ENCODE data around the gene PPM1G. TPM values are rescaled to one million over a fixed set of nuclear protein-coding genes. Genes with fewer than 3 reads are reported as not detected.
"Not testable (repeated sequence)": the region's sequence is repeated elsewhere in the genome, so short reads cannot be mapped to it uniquely, and the experiment has no call there.

PPM1G gene, protein sequence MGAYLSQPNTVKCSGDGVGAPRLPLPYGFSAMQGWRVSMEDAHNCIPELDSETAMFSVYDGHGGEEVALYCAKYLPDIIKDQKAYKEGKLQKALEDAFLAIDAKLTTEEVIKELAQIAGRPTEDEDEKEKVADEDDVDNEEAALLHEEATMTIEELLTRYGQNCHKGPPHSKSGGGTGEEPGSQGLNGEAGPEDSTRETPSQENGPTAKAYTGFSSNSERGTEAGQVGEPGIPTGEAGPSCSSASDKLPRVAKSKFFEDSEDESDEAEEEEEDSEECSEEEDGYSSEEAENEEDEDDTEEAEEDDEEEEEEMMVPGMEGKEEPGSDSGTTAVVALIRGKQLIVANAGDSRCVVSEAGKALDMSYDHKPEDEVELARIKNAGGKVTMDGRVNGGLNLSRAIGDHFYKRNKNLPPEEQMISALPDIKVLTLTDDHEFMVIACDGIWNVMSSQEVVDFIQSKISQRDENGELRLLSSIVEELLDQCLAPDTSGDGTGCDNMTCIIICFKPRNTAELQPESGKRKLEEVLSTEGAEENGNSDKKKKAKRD
- 72.0 and 81.7 TPM in 2 replicates for total RNA-seq (2014; rRNA removed; shearing (Covaris generic))

GRCh38 chr2:27409321-27410073 is at the start of gene PPM1G:
Gene PPM1G (minus strand): TSS chr2:27409591. CDS start chr2:27409422, 169 bp downstream.
- DNase-seq (ENCODE audit: low spot score) = peak; percentile 81

DNA sequence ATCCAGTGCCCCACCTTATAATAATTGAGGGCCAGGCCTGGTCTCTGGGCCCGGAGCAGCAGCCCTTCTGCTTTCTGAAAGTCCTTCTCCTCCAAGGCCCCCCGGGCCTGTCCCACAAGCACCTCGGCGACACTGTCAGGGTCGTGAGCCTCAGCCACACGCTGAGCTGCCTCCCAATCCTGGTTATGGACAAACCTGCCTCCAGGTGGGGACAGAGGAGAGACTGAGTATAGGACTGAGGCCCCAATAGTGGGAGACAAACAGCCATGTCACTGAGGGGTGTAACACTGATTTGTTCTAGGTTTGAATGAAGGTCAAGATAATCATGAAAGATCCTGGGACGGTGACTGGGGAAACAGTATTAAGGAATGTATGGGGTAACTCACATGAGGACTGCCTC is 44.6 kb upstream of the PPM1G start:
- no peak for DNase-seq (ENCODE audit: low spot score)

GRCh38 chr2:27451095-27451494 is 41.7 kb upstream of the PPM1G start:
- DNase-seq (ENCODE audit: low spot score) = no peak

DNA sequence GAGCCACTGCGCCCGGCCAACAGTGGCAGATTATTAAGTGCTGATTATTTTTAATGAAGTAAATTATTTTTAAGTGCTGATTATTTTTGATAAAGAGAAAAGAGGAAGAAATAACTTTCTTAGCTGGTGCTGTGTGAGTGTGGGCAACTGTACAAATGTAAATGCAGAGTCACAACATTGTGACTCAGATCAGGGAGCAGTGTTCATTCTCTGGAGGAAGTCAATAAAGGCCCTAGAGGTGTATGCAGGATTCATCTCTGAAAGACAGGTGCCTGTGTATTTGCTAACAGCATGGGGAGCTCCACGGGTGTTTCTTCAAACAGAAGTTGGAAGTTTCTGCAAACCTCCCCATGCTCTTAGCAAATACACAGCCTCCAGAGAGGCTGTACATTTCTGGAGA is 39.0 kb upstream of the PPM1G start:
- DNase-seq (ENCODE audit: low spot score) = no peak

- DNase-seq (ENCODE audit: low spot score) = no peak
Observed at GRCh38 chr2:27446057-27446456, 36.7 kb upstream of the PPM1G start.

DNA sequence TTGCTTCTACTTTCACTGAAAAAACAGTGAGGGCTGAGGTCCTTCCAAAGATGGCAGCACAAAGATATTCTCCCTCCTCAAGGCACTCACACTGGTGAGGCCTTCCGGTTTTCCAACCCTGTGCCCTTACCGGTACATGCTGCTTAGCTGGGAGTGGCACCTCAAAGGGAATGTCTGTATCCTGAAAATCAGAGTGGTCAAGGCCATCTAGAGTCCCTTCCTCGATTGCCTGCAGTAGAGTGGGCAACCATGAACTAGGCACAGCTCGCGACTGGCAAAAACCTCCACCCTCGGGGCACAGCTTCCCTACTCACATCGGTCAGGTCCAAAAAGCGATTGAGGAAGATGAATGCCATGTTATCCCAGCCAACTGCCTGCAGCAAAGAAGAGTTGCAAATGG is 36.2 kb upstream of the PPM1G start:
- DNase-seq (ENCODE audit: low spot score) = no peak

DNA sequence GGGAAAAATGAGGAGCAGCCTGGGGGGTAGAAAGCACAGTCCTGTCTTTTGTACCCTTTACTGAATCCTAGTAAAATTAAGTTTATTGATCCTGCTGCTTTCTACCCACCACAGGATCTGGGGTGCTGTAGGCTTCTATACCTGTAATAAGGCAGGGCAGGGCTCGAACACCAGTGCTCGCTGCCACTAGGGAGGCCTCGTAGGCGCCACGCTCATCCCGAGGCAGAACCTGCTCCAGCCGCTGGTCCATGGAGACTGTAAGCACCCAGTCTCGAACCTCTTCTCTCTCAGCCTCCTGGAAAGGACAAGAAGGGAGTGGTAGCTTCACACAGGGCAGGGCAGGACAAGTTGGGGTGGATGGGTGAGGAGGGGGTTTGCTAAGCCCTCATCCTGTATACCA is 35.8 kb upstream of the PPM1G start:
- DNase-seq (ENCODE audit: low spot score) = no peak

GRCh38 chr2:27442920-27443282 is 33.5 kb upstream of the PPM1G start:
- DNase-seq (ENCODE audit: low spot score) = no peak

DNA sequence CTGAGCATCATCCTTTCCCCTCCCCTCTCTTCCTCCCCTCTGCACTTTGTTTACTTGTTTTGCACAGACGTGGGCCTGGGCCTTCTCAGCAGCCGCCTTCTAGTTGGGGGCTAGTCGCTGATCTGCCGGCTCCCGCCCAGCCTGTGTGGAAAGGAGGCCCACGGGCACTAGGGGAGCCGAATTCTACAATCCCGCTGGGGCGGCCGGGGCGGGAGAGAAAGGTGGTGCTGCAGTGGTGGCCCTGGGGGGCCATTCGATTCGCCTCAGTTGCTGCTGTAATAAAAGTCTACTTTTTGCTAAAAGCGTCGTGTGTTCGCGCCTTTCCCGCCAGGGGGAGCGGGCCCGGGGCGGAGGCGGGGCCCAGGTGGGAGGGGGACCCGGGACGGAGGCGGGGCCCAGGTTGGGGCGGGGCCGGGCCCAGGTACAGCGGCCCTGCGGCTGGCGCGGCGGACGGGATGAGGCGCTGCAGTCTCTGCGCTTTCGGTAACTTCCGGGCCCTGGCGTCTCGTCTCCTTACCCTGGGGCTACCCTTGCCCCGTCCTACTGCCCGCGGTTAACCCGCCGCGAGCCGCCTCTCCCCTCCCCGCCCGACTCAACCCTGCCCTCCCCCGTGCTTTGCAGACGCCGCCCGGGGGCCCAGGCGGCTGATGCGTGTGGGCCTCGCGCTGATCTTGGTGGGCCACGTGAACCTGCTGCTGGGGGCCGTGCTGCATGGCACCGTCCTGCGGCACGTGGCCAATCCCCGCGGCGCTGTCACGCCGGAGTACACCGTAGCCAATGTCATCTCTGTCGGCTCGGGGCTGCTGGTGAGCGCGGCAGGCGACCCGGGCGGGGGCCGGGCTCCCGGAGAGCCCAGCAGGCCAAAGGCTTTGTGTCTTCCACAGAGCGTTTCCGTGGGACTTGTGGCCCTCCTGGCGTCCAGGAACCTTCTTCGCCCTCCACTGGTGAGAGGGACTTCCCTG is 32.8 kb upstream of the PPM1G start, which contains the start of gene KRTCAP3:
TSS of gene KRTCAP3 (plus strand) at position 424 of the 962 bp plus-strand sequence. CDS start at position 456, 32 bp downstream.
- no peak for DNase-seq (ENCODE audit: low spot score)

DNA sequence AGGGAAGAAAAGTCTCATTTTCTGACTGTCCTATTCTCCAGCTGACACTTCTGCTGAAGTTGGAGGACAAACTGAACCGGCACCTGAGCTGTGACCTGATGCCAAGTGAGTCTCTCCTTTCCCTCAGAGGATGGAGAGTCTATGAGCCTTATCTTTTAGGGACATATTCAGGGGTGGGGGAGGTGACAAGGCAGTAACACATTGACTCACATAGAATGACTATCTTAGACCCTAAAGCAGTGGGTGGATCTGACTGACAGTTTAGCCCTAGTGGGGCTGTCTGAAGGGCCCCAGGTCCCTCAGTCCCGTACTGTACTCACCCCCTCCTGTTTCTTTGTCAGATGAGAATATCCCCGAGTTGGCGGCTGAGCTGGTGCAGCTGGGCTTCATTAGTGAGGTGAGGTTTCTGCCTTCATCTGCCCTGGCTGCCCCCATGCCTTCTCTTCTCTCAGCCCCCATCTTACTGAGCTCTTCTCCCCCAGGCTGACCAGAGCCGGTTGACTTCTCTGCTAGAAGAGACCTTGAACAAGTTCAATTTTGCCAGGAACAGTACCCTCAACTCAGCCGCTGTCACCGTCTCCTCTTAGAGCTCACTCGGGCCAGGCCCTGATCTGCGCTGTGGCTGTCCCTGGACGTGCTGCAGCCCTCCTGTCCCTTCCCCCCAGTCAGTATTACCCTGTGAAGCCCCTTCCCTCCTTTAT is 32.0 kb upstream of the PPM1G start:
- no peak for DNase-seq (ENCODE audit: low spot score)

DNA sequence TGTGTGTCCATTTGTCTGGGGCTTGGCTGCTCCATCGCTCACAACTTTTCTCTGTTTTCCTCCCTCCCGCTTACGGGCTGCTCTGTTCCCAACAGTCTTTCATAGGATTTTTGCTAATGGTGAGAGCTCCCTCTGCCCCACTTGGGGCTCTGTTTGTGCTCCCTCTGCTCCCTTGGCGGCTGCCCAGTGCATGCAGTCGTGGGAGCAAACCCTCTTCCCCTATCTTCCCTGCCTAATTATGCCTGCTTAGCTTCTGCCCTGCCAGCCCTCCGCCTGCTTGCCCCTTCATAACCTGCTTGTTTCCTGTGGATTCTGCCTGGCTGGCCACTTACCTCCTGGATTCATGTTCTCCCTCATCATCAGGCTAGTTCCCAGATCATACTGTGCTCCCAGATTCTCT is 26.2 kb upstream of the PPM1G start:
- DNase-seq (ENCODE audit: low spot score) = no peak

DNA sequence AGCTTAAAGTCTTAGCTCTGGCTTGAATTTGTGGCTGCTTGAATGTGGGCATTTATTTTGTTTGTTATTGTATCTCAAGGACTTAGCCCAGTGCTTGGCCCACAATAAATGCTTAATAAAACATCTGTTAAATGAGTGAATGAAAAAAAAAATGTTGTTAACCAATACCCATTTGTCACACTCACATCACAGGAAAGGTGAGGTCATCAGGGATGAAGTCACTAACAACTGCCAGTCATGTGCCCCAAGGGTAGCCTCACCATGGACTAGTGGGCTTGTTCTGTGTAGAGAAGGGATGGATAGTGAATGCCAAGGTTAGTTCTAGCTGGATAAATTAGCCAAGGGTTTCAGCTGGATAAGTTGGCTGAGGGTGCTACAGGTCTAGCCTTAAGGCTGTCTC is 22.0 kb upstream of the PPM1G start:
- peak; percentile 22 for DNase-seq (ENCODE audit: low spot score)

DNA sequence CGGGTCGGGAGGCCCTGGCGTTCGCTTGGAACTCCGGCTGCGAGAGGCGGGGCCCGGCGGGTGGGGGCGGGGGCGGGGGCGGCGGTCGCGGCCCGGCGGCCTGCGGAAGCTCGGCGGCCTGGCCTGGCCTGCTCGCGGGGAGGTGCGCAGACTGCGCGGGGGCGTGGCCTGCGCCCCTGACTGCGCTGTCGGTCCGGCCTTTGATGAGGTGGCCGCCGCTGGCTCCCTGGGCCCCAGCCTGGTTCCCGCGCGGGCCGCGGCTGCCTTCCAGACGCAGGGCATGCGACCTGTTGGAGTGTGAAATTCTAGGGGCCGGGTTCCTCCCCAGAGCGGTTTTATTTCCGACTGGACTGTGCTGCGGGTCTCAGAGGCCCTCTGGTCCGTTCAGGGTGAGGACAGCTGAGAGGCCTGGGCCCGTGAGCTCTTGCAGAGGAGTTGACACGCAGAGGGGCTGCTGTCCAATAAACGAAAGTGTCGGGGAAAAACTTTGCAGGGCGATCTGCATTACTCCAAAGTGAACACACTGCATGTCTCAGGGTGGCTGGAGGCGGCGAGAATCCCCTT is 19.7 kb upstream of the PPM1G start:
- peak; percentile 71 for DNase-seq (ENCODE audit: low spot score)

GRCh38 chr2:27428213-27428977 is 19.0 kb upstream of the PPM1G start, which contains the start of gene NRBP1:
Gene NRBP1 (plus strand): TSS chr2:27428631. CDS start chr2:27433274, 4,643 bp downstream.
- DNase-seq (ENCODE audit: low spot score) = peak; percentile 52

- DNase-seq (ENCODE audit: low spot score) = no peak
Observed at GRCh38 chr2:27427863-27428212, 18.4 kb upstream of the PPM1G start.

DNA sequence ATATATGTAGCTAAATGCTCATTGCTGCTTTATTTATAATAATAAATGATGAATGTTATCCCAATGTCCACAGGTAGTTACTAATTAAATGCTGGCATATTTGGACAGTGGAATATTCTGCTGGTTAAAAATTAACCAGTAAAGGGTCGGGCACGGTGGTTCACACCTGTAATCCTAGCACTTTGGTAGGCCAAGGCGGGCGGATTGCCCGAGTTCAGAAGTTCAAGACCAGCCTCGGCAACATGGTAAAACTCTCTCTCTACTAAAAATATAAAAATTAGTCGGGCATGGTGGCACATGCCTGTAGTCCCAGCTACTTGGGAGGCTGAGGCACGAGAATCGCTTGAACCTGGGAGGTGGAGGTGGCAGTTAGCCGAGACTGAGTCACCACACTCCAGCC is 15.6 kb upstream of the PPM1G start:
- DNase-seq (ENCODE audit: low spot score) = not testable (repeated sequence)

GRCh38 chr2:27422958-27423357 is 13.6 kb upstream of the PPM1G start:
- DNase-seq (ENCODE audit: low spot score) = no peak

DNA sequence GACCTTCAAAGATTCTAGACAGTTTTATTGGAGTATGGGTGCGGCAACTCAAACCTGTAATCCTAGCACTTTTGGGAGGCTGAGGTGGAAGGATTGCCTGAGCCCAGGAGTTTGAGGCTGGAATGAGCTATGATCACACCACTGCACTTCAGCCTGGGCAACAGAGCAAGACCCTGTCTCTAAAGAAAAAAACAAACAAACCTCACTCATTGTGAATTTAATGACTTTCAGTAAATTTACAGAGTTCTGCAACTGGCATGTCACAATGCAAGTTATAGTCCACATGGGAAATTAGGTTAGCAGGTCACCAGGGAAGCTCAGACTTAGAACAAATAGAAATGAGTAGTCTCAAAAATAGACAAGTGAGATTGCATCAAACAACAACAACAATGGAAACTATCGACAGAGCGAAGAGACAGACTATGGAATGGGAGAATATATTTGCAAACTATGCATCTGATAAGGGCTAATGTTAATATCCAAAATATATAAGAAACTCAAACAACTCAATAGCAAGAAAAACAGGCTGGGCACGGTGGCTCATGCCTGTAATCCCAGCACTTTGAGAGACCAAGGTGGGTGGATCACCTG is 12.4 kb upstream of the PPM1G start:
- no peak for DNase-seq (ENCODE audit: low spot score)

DNA sequence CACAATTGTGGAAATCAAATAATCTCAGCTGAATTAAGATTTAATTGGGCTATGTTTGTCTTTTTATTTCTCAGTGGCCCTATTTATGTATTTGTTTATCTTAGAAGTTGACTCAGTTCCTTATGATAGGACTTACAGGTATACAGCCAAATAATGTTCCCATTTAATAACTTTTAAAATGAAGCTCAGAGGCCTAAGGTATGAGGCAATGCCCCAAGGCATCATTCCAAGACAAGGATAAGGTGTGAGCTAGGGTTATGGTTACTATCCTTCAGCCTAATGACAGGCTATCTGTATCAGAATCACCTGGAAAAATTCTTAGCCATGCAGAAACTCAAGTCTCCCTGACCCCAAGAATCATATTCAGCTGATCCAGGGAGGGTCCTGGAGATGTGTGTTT is 11.6 kb upstream of the PPM1G start:
- DNase-seq (ENCODE audit: low spot score) = no peak
